ENCODE results near the gene C2.
"Not testable (repeated sequence)": the region's sequence is repeated elsewhere in the genome, so short reads cannot be mapped to it uniquely, and the experiment has no call there.

C2 gene

DNA sequence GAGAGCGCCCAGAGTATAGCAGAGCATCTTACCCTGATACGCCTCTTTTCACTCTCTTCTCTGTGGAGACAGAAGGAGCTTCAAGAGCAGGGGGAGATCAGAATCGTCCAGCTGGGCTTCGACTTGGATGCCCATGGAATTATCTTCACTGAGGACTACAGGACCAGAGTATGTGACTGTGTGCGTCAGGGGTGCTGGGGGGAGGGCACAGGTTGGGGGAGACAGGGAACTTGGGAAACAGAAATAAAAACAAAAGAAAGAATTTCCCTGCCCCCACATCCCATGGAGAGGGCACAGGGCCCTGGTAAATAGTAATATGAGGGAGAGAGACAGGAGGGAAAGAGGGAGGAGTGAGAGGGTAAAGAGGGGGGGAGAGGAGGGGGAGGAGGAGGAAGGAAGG, 51.3 kb downstream of the C2 start:
- no peak for DNase-seq (ENCODE audit: low read depth in 2 of 2)

DNA sequence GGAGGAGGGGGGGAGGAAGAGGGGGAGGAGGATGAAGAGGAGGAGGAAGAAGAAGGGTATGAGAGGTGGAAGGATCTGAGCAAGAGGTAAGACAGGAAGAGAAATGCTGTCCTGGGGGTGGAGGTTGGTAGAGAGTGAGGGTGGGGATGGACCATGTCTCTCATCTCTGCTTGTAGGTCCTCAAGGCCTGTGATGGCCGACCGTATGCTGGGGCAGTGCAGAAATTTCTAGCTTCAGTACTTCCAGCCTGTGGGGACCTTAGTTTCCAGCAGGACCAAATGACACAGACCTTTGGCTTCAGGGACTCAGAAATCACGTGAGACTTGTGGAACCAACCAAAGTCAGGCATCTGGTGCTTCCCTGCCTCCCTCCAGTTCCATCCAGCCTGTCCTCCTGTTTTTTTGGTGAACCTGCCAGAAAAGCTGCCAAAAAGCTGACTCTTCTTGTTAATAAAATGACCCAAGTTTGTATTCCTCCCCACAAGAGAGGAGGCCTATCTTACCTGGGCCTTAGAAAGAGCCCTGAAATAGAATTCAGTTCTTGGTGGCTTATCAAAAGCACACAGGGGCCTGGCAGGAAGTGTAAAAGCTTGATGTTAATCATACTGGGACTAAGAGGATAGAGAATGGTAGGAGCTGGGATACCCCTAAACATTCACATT, 51.9 kb downstream of the C2 start:
- DNase-seq (ENCODE audit: low read depth in 2 of 2): no peak

DNA sequence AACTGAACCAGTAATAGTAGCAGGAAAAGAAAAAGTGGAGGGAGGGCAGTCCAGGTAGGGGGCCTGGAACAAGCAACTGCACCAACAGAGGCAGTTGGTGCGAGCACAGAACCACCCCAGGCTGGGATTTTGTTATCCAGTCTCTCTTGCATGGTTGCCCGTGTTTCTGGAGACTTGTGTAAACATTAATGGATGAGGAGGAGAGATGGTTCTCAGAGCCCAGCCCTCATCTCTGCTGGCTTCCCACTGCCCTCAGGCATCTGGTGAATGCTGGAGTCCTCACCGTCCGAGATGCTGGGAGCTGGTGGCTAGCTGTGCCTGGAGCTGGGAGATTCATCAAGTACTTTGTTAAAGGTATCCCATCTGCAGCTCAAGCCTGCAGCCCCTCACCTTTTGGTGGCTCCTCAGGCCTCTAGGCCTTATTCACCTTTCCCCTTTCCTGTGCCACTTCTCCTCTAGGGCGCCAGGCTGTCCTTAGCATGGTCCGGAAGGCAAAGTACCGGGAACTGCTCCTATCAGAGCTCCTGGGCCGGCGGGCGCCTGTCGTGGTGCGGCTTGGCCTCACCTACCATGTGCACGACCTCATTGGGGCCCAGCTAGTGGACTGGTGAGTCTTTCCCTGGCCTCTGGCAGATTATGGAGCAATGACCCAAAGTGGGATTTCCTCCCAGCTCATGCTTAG, 52.8 kb downstream of the C2 start:
- not testable (repeated sequence) for DNase-seq (ENCODE audit: low read depth in 2 of 2)

DNA sequence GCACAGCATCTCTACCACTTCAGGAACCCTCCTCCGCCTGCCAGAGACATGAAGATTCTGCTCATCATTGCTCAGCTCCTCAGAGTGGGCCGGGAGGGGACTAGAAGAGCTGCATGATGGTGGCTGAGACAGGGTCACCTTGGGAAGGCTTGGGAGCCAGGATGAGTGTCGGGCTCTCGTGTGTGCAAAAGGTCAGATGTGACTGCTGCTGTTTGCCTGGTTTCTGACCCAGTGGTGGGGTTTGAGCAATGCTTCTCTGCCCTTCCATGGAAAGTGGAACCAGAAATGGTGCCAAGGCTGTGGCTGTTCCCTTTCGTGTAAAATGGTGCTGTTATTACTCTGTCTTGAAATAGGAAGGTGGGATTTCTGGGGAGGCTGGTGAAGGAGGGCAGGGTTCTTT, 53.5 kb downstream of the C2 start:
- DNase-seq (ENCODE audit: low read depth in 2 of 2): not testable (repeated sequence)

DNA sequence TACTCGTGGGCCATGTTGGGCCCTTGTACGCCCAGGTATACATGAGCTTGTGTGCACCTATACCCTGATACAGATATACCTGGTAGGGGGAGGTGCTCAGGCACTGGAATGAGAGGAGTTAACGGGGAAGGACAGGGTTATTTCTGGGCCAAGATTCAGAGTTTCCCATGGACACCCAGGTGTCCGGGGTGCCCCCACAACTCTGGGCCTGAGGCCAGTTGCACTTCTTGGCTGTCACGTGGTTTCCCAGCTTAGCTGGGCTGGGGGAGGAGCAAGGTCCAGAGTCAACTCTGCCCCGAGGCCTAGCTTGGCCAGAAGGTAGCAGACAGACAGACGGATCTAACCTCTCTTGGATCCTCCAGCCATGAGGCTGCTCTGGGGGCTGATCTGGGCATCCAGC, 54.2 kb downstream of the C2 start, which contains the start of gene C4A:
C4A (plus strand) TSS at position 314 of the 400 bp plus-strand sequence; CDS start at position 365, 51 bp downstream.
- DNase-seq (ENCODE audit: low read depth in 2 of 2): not testable (repeated sequence)

DNA sequence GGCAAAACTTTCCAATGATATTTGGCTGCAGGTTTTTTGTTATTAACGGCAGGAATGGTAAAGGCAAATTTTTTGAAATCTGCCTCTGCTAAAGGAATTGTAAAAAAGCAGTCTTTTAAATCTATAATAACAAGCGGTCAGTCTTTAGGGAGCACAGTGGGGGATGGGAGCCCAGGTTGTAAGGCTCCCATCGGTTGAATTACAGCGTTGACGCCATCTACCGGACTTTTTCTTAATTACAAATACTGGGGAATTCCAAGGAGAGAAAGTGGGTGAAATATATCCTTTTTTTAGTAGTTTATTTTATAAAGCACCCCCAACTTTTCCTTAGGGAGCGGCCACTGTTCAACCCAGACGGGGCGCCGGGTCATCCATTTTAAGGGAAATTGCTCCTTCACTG, 61.8 kb downstream of the C2 start:
- not testable (repeated sequence) for DNase-seq (ENCODE audit: low read depth in 2 of 2)

DNA sequence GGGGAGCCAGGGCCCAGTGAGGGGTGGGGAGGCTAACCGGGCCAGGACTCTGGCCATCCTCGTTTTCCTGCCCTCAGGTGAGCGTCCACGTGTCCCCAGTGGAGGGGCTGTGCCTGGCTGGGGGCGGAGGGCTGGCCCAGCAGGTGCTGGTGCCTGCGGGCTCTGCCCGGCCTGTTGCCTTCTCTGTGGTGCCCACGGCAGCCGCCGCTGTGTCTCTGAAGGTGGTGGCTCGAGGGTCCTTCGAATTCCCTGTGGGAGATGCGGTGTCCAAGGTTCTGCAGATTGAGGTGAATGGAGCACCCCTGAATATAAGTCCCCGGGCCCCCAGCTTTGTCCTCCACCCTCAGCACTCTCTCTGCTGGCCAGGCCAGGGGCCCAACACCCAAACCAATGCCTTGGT, 66.9 kb downstream of the C2 start:
- not testable (repeated sequence) for DNase-seq (ENCODE audit: low read depth in 2 of 2)

Data from stimulated activated CD8-positive, alpha-beta memory T cell treated with anti-CD3 and anti-CD28 coated beads, Interleukin-2, amount 100 ng/mL, for 1 hour (primary cell).